ENCODE data around the gene TMPRSS5. TPM values are rescaled to one million over a fixed set of nuclear protein-coding genes. Genes with fewer than 3 reads are reported as not detected.
A peak's percentile ranks its signal among the peaks of the same experiment; 100 is the strongest.

Gene TMPRSS5
- total RNA-seq, 1 experiment from 2014 or later, result 0.71 TPM

DNA sequence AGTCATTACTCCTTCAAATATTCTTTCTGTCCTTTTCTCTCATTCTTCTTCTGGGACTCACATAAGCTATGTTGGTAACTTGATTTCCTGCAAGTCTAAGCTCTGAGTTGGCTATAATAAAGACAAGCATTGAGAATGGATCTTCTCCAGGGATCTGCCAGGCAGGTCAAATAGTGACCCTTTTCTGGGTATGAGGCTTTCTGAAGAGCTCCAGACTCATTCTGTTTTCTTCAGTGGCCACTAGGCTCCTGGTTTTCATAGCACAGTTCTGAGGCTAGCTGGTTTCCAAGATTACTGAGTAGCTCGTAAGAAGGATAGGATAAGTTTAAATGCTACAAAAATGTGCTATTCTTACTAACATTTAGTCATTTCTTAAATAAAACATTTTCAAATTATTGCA, 38.3 kb downstream of the TMPRSS5 start:
- Histone ChIP-seq H3K27ac (ENCODE audit: low read depth, low read length) (no peak overlapping the region), H3K9me3 (ENCODE audit: control insufficient read depth in 1 of 2, insufficient read depth in 1 of 2, low read depth in 1 of 2, low read length in 2 of 2) (peaks cover 0 to 5% of the 10 kb centered on the region in 2 experiments; a peak in 1 of 4 replicates), H4K20me1 (ENCODE audit: insufficient read depth) (no peaks in the 10 kb centered on the region), H3K79me2 (ENCODE audit: insufficient read depth, low read length) (no peaks in the 10 kb centered on the region), H3K4me2 (ENCODE audit: low read length) (no peak overlapping the region), H3K36me3 (ENCODE audit: control insufficient read depth in 1 of 2, insufficient read depth in 2 of 2, low read length in 2 of 2) (no peaks in the 10 kb centered on the region), H3K4me1 (ENCODE audit: control insufficient read depth in 1 of 2, insufficient read depth in 2 of 2, low read length in 2 of 2) (no peaks in the 10 kb centered on the region), H3K9ac (ENCODE audit: low read length) (no peak overlapping the region), H3K4me3 (replicated peaks in 1 of 2; ENCODE audit: low read depth in 1 of 2, low read length in 2 of 2) (no peak overlapping the region), H2AFZ (ENCODE audit: low read depth, low read length, poor library complexity, severe bottlenecking) (no peak overlapping the region), H3K27me3 (ENCODE audit: insufficient read depth, low read length) (no peaks in the 10 kb centered on the region), H3K9me2 (ENCODE audit: insufficient read depth) (no peaks in the 10 kb centered on the region)
- POLR2A ChIA-PET, result no interaction called here
- TF ChIP-seq CBX3 (IDR thresholded peaks at IDR 0.05; ENCODE audit: low read depth) (no peak), SP1 (IDR thresholded peaks at IDR 0.05; ENCODE audit: low read depth) (no peak), SRF (IDR thresholded peaks at IDR 0.05; ENCODE audit: low read depth) (no peak), POLR2AphosphoS5 (IDR thresholded peaks at IDR 0.05; ENCODE audit: low read depth, low read length) (no peak), CEBPB (IDR thresholded peaks at IDR 0.05; ENCODE audit: low read depth) (no peak)
- TF ChIP-seq, protein P1, sequence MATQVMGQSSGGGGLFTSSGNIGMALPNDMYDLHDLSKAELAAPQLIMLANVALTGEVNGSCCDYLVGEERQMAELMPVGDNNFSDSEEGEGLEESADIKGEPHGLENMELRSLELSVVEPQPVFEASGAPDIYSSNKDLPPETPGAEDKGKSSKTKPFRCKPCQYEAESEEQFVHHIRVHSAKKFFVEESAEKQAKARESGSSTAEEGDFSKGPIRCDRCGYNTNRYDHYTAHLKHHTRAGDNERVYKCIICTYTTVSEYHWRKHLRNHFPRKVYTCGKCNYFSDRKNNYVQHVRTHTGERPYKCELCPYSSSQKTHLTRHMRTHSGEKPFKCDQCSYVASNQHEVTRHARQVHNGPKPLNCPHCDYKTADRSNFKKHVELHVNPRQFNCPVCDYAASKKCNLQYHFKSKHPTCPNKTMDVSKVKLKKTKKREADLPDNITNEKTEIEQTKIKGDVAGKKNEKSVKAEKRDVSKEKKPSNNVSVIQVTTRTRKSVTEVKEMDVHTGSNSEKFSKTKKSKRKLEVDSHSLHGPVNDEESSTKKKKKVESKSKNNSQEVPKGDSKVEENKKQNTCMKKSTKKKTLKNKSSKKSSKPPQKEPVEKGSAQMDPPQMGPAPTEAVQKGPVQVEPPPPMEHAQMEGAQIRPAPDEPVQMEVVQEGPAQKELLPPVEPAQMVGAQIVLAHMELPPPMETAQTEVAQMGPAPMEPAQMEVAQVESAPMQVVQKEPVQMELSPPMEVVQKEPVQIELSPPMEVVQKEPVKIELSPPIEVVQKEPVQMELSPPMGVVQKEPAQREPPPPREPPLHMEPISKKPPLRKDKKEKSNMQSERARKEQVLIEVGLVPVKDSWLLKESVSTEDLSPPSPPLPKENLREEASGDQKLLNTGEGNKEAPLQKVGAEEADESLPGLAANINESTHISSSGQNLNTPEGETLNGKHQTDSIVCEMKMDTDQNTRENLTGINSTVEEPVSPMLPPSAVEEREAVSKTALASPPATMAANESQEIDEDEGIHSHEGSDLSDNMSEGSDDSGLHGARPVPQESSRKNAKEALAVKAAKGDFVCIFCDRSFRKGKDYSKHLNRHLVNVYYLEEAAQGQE (IDR thresholded peaks at IDR 0.05; ENCODE audit: low read depth), result no peak
- DNase-seq (ENCODE audit: low read depth, low spot score), result no peak
- intact Hi-C loops (cut with micrococcal nuclease), result no loop called here
- CTCF ChIA-PET, result no interaction called here
- BruUV-seq (replicated peaks), result no TSS peak
- RAD21 ChIA-PET (ENCODE audit: low non-redundant PET in 1 of 2, low total read pairs in 2 of 2, uncharacterized antibody in 2 of 2, unreplicated experiment in 2 of 2), result no interaction called here
- ATAC-seq, result no peak

DNA sequence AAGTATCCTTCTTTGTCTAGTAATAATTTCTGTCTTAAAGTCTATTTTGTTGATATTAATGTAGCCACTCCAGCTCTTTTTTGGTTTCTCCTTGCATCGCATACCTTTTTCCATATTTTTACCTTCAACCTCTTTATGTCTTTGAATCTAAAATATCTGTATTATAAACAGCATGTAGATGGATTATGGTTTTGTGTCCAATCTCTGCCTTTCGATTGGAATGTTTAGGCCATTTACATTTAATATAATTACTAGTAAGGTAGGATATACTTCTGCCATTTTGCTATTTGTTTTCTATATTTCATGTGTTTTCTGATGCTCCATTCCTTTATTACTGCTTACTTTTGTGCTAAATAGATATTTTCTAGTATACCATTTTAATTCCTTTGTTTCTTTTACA, 39.5 kb downstream of the TMPRSS5 start:
- BruUV-seq (replicated peaks), result no TSS peak
- H3K9me2 ChIP-seq (ENCODE audit: insufficient read depth), result no peaks in the 10 kb centered on the region
- ChIA-PET RAD21 (ENCODE audit: low non-redundant PET in 1 of 2, low total read pairs in 2 of 2, uncharacterized antibody in 2 of 2, unreplicated experiment in 2 of 2) (no interaction called here), CTCF (no interaction called here), POLR2A (no interaction called here)
- intact Hi-C loops (cut with micrococcal nuclease), result no loop called here
- H3K4me3 ChIP-seq (replicated peaks in 1 of 2; ENCODE audit: low read depth in 1 of 2, low read length in 2 of 2), result no peak overlapping the region
- H3K4me1 ChIP-seq (ENCODE audit: control insufficient read depth in 1 of 2, insufficient read depth in 2 of 2, low read length in 2 of 2), result no peaks in the 10 kb centered on the region
- no peak overlapping the region for H2AFZ ChIP-seq (ENCODE audit: low read depth, low read length, poor library complexity, severe bottlenecking)
- no peak overlapping the region for H3K9ac ChIP-seq (ENCODE audit: low read length)
- H3K4me2 ChIP-seq (ENCODE audit: low read length), result no peak overlapping the region
- ATAC-seq (no peak), DNase-seq (ENCODE audit: low read depth, low spot score) (no peak)
- no peak overlapping the region for H3K27ac ChIP-seq (ENCODE audit: low read depth, low read length)
- peaks cover 0 to 5% of the 10 kb centered on the region in 2 experiments; a peak in 1 of 4 replicates for H3K9me3 ChIP-seq (ENCODE audit: control insufficient read depth in 1 of 2, insufficient read depth in 1 of 2, low read depth in 1 of 2, low read length in 2 of 2)
- no peak for TF ChIP-seq SRF (IDR thresholded peaks at IDR 0.05; ENCODE audit: low read depth)
- peak; percentile 32; the same call in 1 of the 2 replicates for TF ChIP-seq CBX3 (IDR thresholded peaks at IDR 0.05; ENCODE audit: low read depth)
- H4K20me1 ChIP-seq (ENCODE audit: insufficient read depth), result no peaks in the 10 kb centered on the region
- no peaks in the 10 kb centered on the region for H3K79me2 ChIP-seq (ENCODE audit: insufficient read depth, low read length)
- no peaks in the 10 kb centered on the region for H3K27me3 ChIP-seq (ENCODE audit: insufficient read depth, low read length)
- H3K36me3 ChIP-seq (ENCODE audit: control insufficient read depth in 1 of 2, insufficient read depth in 2 of 2, low read length in 2 of 2), result no peaks in the 10 kb centered on the region
